Upper lobe of left lung (tissue), 6 donors: ENCODE data around the gene REC114. TPM values are rescaled to one million over a fixed set of nuclear protein-coding genes. Genes with fewer than 3 reads are reported as not detected.
A peak's percentile ranks its signal among the peaks of the same experiment; 100 is the strongest.

Experiments used
- ATAC-seq, 2 donors: fragments of 200-7000 bp; cut with Tn5 transposase; one replicate each; pipeline ENCODE4 v1.9.1; 2022; ENCODE audit warnings: mild to moderate bottlenecking in 2 of 2, moderate library complexity in 2 of 2; ENCODE audit not compliant: low FRiP score in 2 of 2
- DNase-seq, 2 donors: peaks; one replicate each; pipeline ENCODE4 v3.0.0-alpha.2; 2019 to 2020
- H3K27ac ChIP-seq, 4 donors: fragments of 200-600 bp; sonication (generic); one replicate each; pipeline ENCODE4 v1.5.1; 2016 to 2019
- H3K27me3 ChIP-seq, 4 donors: fragments of 200-600 bp; sonication (generic); one replicate each; pipeline ENCODE4 v1.5.1; 2017 to 2019
- H3K36me3 ChIP-seq, 4 donors: fragments of 200-600 bp; sonication (generic); one replicate each; pipeline ENCODE4 v1.5.1; 2016 to 2019
- H3K4me1 ChIP-seq, 4 donors: fragments of 200-600 bp; sonication (generic); one replicate each; pipeline ENCODE4 v1.5.1; 2018 to 2019
- H3K4me3 ChIP-seq, 4 donors: fragments of 200-600 bp; sonication (generic); one replicate each; pipeline ENCODE4 v1.5.1; 2017 to 2019; ENCODE audit warnings: mild to moderate bottlenecking in 2 of 4, moderate library complexity in 1 of 4
- H3K9me3 ChIP-seq, 4 donors: fragments of 200-600 bp; sonication (generic); one replicate each; pipeline ENCODE4 v1.5.1; 2018 to 2019
- EP300 ChIP-seq, 4 donors: sonication (generic); formaldehyde crosslinking; IDR thresholded peaks; one replicate each; pipeline ENCODE4 v1.5.1; 2017; ENCODE audit warnings: antibody characterized with exemption in 4 of 4, control low read depth in 2 of 4
- POLR2A ChIP-seq, 4 donors: fragments of 450-650 bp; IDR thresholded peaks; one replicate each; pipeline ENCODE4 v1.5.1; 2016 to 2017; ENCODE audit warnings: antibody characterized with exemption in 4 of 4, mild to moderate bottlenecking in 2 of 4
- POLR2AphosphoS5 ChIP-seq, 2 donors: sonication (generic); formaldehyde crosslinking; IDR thresholded peaks; one replicate each; pipeline ENCODE4 v1.5.1; 2017; ENCODE audit warnings: antibody characterized with exemption in 2 of 2
- WGBS, 2 donors: methylation state at CpG; one replicate each; pipeline ENCODE4 v1.1.5; 2017 to 2018; 5-methylcytosine and 5-hydroxymethylcytosine counted together
- total RNA-seq, 6 donors: library from RNA; depleted of rRNA in 4 of 6; stranded (reverse); fragments of >200 nt in 4 of 6; gene quantifications; one replicate each; pipeline versions ENCODE4 v1.1.0 to v1.2.1, GENCODE V29; 2016 to 2021
- TF ChIP-seq, protein P1 (sequence below), 6 experiments: fragments of 450-650 bp in 4 of 6; fragments of 200-600 bp in 2 of 6; sonication (generic) in 2 of 6; IDR thresholded peaks; one replicate each; pipeline ENCODE4 v1.5.1; 2016 to 2019; ENCODE audit warnings: antibody characterized with exemption in 6 of 6
- donor health status: DM: no; HTN: no; CAD: no; lungs with moderate emphysema.
- donor health status: DM: no; HTN: yes; CAD: no; lungs with severe emphysema.

REC114 gene
- total RNA-seq, 6 donors from 2014 or later = not detected

DNA sequence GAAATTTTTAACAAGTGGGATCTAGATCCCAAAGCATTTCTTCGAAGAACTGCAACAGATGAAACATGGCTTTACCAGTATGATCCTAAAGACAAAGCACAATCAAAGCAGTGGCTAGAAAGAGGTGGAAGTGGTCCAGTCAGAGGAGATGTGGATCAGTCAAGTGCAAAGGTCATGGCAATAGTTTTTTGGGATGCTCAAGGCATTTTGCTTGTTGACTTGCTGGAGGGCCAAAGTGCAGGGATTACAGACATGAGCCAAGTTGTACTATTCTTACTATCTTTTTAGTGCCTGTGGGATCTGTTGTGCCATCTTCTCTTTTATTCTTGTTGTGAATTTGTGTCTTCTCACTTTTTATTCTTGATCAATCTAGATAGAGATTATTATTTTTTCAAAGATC, 82.0 kb downstream of the REC114 start:
- DNase-seq = no peak
- WGBS, 2 donors = 92 to 100% methylated on average over 1 of the region's 1 CpG
- TF ChIP-seq, protein P1, sequence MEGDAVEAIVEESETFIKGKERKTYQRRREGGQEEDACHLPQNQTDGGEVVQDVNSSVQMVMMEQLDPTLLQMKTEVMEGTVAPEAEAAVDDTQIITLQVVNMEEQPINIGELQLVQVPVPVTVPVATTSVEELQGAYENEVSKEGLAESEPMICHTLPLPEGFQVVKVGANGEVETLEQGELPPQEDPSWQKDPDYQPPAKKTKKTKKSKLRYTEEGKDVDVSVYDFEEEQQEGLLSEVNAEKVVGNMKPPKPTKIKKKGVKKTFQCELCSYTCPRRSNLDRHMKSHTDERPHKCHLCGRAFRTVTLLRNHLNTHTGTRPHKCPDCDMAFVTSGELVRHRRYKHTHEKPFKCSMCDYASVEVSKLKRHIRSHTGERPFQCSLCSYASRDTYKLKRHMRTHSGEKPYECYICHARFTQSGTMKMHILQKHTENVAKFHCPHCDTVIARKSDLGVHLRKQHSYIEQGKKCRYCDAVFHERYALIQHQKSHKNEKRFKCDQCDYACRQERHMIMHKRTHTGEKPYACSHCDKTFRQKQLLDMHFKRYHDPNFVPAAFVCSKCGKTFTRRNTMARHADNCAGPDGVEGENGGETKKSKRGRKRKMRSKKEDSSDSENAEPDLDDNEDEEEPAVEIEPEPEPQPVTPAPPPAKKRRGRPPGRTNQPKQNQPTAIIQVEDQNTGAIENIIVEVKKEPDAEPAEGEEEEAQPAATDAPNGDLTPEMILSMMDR (IDR thresholded peaks at IDR 0.05) = no peak
- TF ChIP-seq POLR2A (IDR thresholded peaks at IDR 0.05) = no peak
- no peak for TF ChIP-seq EP300 (IDR thresholded peaks at IDR 0.05)
- no peak for TF ChIP-seq POLR2AphosphoS5 (IDR thresholded peaks at IDR 0.05)
- Histone ChIP-seq H3K4me1 (no peaks in the 10 kb centered on the region), H3K27ac (no peak overlapping the region), H3K27me3 (no peaks in the 10 kb centered on the region), H3K4me3 (no peak overlapping the region), H3K36me3 (no peaks in the 10 kb centered on the region), H3K9me3 (no peaks in the 10 kb centered on the region)
- ATAC-seq = no peak

DNA sequence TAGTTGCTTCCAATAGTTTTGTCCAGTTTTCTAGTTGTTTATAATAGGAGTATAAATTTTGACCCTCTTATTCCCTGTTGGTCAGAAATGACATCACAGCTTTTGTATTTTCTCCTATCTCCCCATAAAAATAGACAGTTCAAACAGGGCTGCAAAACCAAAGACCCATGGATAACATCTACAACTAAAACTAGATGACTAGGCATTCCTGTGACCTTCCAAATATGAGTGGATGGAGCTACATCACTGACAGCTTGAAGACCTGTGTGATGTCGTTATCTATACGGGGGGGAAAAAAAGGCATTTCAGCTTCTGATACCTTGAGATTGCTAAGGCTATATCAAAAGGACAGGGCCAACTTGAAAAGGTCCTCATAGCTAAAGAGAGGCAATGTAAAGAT, 84.6 kb downstream of the REC114 start:
- no peak overlapping the region for H3K27ac ChIP-seq
- no peak for ATAC-seq
- no peaks in the 10 kb centered on the region for H3K9me3 ChIP-seq
- no peak for TF ChIP-seq POLR2A (IDR thresholded peaks at IDR 0.05)
- TF ChIP-seq, protein P1 (IDR thresholded peaks at IDR 0.05) = no peak
- TF ChIP-seq POLR2AphosphoS5 (IDR thresholded peaks at IDR 0.05) = no peak
- TF ChIP-seq EP300 (IDR thresholded peaks at IDR 0.05) = no peak
- H3K36me3 ChIP-seq = no peaks in the 10 kb centered on the region
- WGBS, 2 donors = 90 to 94% methylated on average over 2 of the region's 2 CpGs
- no peak overlapping the region for H3K4me3 ChIP-seq
- DNase-seq = no peak
- no peaks in the 10 kb centered on the region for H3K27me3 ChIP-seq
- no peaks in the 10 kb centered on the region for H3K4me1 ChIP-seq

DNA sequence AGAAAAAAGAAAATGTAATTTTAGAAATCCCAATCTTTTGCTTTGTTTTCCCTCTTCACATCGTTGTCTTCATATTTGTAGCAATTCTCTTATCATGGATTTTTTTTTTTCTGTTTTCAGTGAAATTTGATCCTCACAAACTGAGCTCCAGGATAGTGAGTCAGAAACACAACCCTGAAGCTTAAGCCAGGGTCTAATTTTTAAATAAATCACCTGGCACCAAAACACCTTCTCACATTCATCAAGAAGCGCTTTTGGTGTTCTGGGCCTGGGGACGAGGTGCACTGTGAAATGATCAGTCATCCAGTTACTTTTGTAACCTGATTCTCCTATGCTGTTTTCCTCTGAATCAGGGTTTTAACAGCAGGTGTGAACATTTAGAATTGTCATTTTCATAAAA, 87.7 kb downstream of the REC114 start:
- 74 to 77% methylated on average over 3 of the region's 3 CpGs for WGBS, 2 donors
- no peak for TF ChIP-seq POLR2A (IDR thresholded peaks at IDR 0.05)
- Histone ChIP-seq H3K27me3 (no peaks in the 10 kb centered on the region), H3K4me1 (no peaks in the 10 kb centered on the region), H3K9me3 (no peaks in the 10 kb centered on the region), H3K27ac (no peak overlapping the region), H3K36me3 (no peaks in the 10 kb centered on the region), H3K4me3 (no peak overlapping the region)
- ATAC-seq = no peak
- no peak for DNase-seq

DNA sequence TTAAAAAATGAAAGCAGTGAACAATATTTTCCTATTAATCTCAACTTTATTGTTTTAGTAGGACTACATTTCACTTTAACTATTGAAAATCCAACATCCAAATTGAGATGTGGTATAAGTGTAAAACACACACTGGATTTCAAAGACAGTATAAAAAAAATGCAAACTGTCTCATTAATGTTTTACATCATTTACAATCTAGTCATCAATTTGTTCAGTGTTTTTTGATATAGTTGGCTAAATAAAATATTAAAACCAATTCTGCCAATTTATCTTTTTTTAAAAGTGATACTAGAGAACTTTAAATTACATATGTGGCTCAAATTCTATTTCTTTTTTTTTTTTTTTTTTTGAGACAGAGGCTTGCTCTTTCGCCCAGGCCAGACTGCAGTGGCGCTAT, 95.2 kb downstream of the REC114 start:
- ATAC-seq = no peak
- DNase-seq = no peak
- Histone ChIP-seq H3K36me3 (no peaks in the 10 kb centered on the region), H3K27ac (no peak overlapping the region), H3K27me3 (no peaks in the 10 kb centered on the region), H3K4me1 (peaks cover 0 to 8% (median 0%) of the 10 kb centered on the region in 4 donors), H3K4me3 (no peak overlapping the region), H3K9me3 (no peaks in the 10 kb centered on the region)
- TF ChIP-seq, protein P1 (IDR thresholded peaks at IDR 0.05) = no peak
- TF ChIP-seq POLR2A (IDR thresholded peaks at IDR 0.05) = no peak
- TF ChIP-seq POLR2AphosphoS5 (IDR thresholded peaks at IDR 0.05) = no peak
- TF ChIP-seq EP300 (IDR thresholded peaks at IDR 0.05) = no peak
- 92 to 97% methylated on average over 2 of the region's 2 CpGs for WGBS, 2 donors

DNA sequence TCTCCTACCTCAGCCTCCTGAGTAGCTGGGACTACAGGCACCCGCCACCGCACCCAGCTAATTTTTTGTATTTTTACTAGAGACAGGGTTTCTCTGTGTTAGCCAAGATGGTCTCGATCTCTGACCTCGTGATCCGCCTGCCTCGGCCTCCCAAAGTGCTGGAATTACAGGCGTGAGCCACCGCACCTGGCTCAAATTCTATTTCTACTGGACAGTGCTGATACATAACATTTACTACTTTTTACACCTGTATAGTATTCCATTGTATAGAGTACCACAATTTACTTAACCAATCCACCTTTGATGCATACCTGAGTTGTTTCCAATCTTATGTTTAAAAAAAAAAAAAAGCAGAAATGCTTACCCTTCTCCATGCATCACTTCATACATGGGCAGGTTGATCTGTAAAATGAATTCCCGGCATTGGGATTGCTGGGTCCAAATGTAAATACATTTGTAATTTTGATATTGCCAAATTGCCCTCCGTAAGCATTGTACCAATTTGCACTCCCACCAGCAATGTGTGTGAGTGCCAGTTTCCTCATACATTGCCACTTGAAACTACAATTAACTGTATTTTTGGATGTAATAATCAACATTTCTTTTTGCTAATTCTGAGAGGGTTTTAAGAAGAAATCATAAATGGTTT, 95.7 kb downstream of the REC114 start:
- no peak for DNase-seq
- TF ChIP-seq, protein P1 (IDR thresholded peaks at IDR 0.05) = no peak
- no peak for TF ChIP-seq POLR2A (IDR thresholded peaks at IDR 0.05)
- TF ChIP-seq EP300 (IDR thresholded peaks at IDR 0.05) = peak in 1 of 4 donors; percentile 12
- no peak for TF ChIP-seq POLR2AphosphoS5 (IDR thresholded peaks at IDR 0.05)
- Histone ChIP-seq H3K9me3 (no peaks in the 10 kb centered on the region), H3K27ac (no peak overlapping the region), H3K27me3 (no peaks in the 10 kb centered on the region), H3K4me1 (peaks cover 0 to 8% (median 0%) of the 10 kb centered on the region in 4 donors), H3K36me3 (no peaks in the 10 kb centered on the region), H3K4me3 (no peak overlapping the region)
- no peak for ATAC-seq
- 94 to 95% methylated on average over 10 of the region's 10 CpGs for WGBS, 2 donors
